GM19035 (cell line): Measurements from ENCODE around the gene PARN.
"Not testable (repeated sequence)": the region's sequence is repeated elsewhere in the genome, so short reads cannot be mapped to it uniquely, and the experiment has no call there.

ENCODE experiments used
- ATAC-seq: cut with Tn5 transposase; IDR thresholded peaks from one replicate; pipeline ENCODE4 v1.9.1; 2021; ENCODE audit not compliant: unreplicated experiment

The PARN gene

GRCh38 chr16:14574698-14575415 is 55.2 kb downstream of the PARN start:
- not testable (repeated sequence) for ATAC-seq

GRCh38 chr16:14572535-14572934 is 57.5 kb downstream of the PARN start:
- ATAC-seq: no peak

- ATAC-seq: no peak
These were observed 60.8 kb downstream of the PARN start for GRCh38 chr16:14569213-14569612.

- no peak for ATAC-seq
These were observed 63.5 kb downstream of the PARN start for GRCh38 chr16:14566599-14566998.

- no peak for ATAC-seq
These were observed 64.4 kb downstream of the PARN start for GRCh38 chr16:14565688-14566025.

GRCh38 chr16:14564861-14565687 is 65.0 kb downstream of the PARN start:
- ATAC-seq: no peak

GRCh38 chr16:14564323-14564722 is 65.7 kb downstream of the PARN start:
- no peak for ATAC-seq

GRCh38 chr16:14562691-14563491 is 67.2 kb downstream of the PARN start:
- no peak for ATAC-seq

GRCh38 chr16:14560523-14560922 is 69.5 kb downstream of the PARN start:
- no peak for ATAC-seq

- ATAC-seq: no peak
These were observed 70.2 kb downstream of the PARN start for GRCh38 chr16:14559809-14560241.

- ATAC-seq: no peak
These were observed 76.6 kb downstream of the PARN start for GRCh38 chr16:14553447-14553846.

GRCh38 chr16:14549789-14550153 is 80.3 kb downstream of the PARN start:
- no peak for ATAC-seq

GRCh38 chr16:14548933-14549788 is 80.9 kb downstream of the PARN start:
- ATAC-seq: no peak

GRCh38 chr16:14545346-14545884 is 84.6 kb downstream of the PARN start:
- no peak for ATAC-seq

- not testable (repeated sequence) for ATAC-seq
These were observed 85.2 kb downstream of the PARN start for GRCh38 chr16:14544846-14545245.

GRCh38 chr16:14539631-14540030 is 90.4 kb downstream of the PARN start:
- no peak for ATAC-seq

GRCh38 chr16:14539156-14539555 is 90.9 kb downstream of the PARN start:
- ATAC-seq: no peak

- ATAC-seq: no peak
These were observed 91.5 kb downstream of the PARN start for GRCh38 chr16:14538604-14539003.

GRCh38 chr16:14531613-14532012 is 98.4 kb downstream of the PARN start:
- no peak for ATAC-seq

- ATAC-seq: no peak
These were observed 99.0 kb downstream of the PARN start for GRCh38 chr16:14531101-14531500.
